HG02870 (cell line): ENCODE measurements around the gene MYBBP1A.

ENCODE experiments used
- ATAC-seq: cut with Tn5 transposase; IDR thresholded peaks from one replicate; pipeline ENCODE4 v1.9.1; 2021; ENCODE audit warnings: mild to moderate bottlenecking, moderate library complexity; ENCODE audit not compliant: unreplicated experiment

The MYBBP1A gene

DNA sequence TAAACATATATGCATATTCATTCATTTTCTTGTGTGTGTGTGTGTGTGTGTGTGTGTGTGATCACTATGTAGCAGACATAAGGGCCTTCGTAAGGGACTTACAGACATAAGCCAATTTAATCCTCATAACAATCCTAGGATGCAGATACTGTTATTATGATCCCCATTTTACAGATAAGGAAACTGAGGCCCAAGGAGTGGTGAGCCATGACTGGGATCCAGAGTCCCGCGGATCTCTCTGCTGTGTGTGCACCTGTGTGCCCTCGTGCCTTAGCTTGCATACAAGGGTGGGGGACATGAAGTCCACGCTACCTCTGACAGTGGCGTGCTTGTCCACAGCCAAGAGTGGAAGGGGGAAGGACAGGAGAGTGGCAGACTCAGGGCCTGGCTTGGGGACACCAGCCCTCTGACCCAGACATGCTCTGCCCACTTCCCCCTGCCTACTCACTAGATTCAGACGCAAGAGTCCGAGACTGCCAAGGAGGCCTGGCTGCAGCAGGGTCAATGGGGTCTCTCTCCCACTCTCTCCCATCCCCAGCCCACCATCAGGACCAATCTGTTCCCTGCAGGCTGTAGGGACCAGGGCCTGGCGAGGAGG, 19.4 kb upstream of the MYBBP1A start:
- ATAC-seq, result no peak

DNA sequence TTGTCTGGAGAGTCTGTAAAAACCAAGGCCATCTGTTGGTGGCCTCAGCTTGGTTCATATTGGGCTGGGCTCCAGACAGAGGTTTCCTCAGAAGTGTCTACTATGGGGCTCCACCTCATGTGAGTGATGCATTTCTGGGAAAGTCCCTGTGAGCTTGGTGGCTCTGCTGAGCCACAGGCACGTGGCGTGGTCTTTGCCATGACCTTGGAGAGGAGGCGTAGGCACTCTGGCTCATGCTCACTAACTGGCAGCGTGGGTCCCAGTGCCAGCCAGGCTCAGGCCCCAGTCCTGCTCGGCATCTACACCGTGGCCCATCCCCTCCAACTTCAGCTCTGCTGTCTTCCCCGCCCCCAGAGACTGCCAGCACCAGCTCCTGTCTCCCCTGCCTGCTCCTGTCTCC, 18.5 kb upstream of the MYBBP1A start:
- ATAC-seq, result no peak

DNA sequence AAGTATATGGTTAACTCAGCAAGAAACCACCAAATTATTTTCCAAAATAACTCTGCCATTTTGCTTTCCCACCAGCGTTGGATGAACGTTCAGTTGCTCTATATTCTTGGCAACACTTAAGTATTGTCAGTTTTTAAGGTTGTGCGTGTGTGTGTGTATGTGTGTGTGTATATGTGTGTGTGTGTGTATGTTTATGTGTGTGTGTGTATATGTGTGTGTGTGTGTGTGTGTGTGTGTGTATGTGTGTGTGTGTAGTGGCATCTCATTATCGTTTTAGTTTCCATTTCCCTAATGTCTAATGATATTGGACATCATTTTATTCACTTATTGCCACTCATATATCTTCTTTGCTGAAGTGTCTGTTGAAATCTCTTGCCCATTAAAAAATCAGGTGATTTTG, 17.9 kb upstream of the MYBBP1A start:
- ATAC-seq, result no peak

DNA sequence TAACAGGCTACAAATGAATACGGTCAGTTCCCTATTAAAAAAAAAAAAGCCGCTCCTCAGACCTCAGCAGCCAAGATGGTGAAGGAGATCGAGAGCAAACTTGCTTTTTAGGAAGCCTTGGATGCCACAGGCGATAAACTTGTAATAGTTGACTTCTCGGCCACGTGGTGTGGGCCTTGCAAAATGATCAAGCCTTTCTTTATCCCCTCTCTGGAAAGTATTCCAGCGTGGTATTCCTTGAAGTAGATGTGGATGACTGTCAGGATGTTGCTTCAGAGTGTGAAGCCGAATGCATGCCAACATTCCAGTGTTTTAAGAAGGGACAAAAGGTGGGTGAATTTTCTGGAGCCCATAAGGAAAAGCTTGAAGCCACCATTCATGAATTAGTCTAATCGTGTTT, 16.9 kb upstream of the MYBBP1A start:
- ATAC-seq, result no peak

DNA sequence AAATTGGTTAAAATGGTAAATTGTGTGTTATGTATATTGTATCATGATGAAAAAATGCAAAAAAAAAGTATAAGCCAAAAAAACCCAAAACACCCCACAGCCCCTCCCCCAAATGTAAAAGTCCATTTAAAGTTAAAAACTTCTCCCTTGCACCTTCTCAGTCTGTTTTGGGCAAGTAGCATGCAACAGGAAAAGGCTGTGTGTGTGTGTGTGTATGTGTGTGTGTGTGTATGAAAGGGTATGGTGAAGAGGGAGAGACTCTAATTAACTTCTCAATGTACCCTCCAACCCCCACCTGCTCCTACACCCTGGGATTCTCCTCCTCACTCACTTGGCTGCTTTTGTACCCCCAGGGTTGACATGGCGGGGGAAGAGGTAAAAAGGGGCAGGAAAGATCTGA, 14.4 kb upstream of the MYBBP1A start:
- ATAC-seq, result no peak

DNA sequence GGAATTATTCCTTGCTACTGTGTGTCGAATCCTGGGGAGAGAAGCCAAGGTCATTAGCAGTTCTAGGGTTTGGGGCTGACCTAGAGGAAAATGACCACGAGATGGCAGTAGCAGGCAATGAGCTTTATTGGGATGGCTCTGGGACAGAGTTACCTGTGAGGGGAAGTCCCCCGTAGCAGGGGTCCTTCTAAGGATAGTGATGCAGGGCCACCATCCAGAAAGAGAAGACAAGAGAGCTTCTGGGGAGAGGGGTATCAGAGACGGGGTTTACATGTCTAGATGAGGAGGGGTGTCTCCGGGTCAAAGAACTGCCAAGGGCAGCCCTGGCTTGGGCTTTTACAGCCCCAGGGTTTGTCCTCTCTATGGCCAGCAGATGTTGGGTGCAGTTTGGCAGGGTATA, 11.6 kb upstream of the MYBBP1A start:
- ATAC-seq, result no peak

DNA sequence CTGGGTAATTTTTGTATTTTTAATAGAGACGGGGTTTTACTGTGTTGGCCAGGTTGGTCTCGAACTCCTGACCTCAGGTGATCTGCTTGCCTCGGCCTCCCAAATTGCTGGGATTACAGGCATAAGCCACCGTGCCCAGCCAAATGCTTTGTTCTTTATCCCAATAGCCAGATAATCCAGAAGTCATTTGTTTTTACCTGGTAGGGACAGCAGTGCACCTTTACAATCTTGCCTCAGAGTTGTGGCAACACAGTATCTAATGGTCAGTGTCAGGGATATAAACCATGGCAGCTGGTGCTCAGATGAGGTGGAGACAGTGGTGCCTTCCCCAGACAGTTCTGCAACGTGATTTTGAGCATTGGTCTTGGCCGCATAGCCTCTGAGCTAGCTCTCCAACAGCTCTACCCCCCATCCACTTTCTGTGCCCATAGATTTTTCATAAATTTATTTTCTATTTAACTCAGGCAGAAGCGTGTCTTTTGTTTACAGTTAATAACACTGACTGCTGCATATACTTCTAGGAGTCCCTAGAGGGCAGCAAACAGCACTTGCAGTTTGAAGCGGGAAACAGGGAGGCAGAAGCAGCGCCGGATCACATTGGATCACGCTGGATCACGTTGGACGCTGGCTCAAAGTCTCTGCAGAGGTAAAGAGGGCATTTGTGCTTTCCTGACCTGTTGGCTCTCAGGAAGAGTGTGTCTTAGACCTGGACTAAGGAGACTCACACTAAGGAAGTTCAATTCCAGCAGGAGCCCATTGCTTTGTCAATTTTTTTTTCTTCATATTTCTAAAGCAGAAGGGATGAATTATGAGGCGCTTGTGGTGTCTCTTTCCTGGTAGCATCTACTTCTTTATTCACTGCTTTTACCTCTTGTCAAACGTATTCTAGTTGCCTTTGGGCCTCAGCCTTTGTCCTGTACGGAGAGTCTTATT, 10.3 kb upstream of the MYBBP1A start:
- no peak for ATAC-seq

DNA sequence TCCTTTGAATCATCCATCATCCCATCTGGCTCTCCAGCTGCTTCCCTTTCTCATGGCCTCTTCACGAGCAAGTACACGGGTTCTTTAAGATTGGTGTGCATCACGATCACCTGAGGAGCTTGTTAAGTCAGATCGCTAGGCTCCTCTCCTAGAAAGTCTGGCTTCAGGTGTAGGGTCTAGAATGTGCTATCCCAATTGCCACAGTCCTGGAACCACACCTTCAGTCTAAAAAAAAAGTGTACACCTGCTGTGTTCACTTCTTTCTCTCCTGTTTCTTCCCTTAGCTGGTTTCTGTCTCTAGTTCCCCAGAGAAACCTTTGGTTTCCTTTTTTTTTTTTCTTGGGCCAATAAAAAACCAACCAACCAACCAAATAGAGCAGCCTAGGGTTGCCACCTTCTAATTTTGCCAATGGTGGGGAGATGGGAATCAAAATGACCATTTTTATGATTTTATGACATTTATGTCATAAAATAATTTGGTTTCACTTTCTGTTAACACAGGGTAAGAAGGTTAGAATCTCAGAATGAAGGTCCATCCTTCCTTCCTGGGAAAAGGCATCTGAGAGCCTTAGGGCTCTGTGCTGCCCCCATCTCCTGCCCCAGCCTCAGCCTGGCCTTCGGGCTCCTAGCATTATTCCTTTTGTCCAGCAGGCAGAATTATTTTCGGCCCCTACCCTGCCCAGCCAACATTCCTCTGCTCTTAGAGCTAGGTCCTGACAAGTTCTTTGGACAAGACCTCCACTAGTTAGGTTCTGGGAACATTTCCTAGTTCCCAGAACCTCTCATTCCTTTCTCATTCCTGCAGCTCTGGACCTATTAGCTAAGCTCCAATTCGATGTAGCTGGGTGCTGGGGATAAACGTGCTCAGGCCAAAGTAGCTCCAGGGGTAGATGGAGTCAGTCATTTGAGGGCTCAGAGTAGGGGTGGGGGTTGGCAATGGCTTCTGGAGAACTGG, 7.1 kb upstream of the MYBBP1A start:
- ATAC-seq, result no peak

DNA sequence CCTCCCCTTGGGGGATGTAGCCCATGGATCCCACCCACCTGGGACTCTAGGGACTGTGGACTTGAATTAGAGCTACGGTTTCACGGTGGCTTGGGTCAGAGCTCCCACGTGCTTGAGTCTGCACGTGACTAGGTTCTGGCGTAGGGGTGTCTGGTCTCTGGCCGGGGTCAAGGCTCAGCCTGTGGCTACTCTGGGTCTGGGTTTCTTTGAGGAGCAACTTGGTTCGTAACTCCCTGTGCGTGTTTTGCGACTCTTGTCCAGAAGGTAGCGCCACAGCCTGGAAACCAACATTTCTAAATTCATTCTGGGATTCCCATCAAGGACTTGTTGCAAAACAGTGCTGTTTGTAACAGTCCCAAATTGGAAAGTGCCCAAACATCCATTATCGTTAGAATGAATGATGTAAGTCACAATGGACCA, 5.7 kb upstream of the MYBBP1A start:
- no peak for ATAC-seq

DNA sequence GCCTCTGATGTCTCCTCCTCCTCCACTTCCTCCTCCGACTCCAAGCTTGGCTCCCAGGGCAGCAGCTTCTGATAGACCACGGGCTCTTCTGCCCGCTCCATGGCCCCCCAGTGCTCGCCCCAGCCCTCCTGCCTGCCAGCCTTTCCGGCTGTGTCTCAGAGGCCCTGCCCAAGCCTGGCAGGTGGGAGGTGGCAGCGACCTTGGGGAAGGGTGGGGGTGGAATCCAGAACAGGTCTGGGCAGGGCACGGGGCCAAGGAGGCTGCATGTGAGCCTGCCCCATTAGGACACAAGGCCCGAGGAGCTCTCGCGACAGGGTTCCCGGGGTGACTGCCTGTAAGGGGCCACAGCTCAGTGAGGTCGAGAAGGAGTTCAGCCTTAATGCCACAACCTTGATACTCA, 5.2 kb upstream of the MYBBP1A start, which contains the start of gene GGT6:
Gene GGT6, minus strand, starts transcription at position 157 of the 400 bp plus-strand sequence. Its CDS starts 56 bp downstream, at position 101.
- no peak for ATAC-seq

DNA sequence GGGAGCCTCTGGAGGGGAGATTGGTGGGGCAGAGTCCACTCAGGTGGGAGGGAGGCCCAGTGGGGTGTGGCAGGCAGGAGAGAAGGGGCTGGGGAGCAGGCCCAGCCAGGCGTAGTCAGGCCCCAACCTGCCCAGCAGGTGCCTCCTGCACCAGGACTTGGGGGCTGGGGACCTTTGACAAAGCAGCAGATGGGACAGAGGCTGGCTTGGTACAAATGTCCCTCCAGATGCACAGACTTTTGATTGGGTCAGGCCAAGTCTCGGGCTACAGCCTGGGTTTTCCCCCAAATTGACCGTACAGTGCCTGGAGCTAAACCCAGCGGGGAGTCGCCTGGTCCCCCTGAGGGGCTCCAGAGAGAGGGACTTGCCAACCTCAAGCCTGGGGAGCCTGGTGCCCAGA, 4.8 kb upstream of the MYBBP1A start:
- ATAC-seq, result no peak

DNA sequence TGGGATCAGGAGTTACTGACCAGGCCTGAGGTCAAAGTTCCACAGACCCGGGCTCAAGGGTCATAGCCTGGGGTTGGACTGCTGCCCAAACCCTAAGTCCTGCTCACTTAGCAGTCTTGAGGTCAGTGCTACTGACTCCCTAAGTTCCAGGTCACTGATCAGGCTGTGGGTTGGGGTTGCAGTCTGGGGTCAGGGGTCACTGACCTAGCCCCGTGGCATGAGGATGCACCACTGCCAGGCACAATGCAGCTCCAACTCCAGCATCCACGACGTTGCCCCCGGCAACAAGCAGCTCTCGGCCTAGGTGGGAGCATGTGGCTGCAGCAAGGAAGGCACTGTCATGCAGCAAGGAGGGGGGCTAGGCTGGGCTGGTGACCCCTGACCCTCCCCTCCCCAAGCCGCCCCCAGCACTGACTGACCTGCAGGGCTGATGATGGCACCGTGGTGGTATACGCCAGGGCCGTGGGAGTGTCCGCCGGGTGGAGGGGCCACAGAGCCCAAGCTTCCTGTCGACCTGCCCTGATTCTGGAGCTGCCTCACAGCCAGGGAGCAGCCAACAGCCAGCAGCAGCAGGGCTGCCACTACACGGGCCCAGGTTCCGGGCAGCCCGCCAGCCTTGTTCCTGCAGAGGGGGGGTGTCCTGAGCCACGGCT, 4.1 kb upstream of the MYBBP1A start:
- ATAC-seq, result no peak

DNA sequence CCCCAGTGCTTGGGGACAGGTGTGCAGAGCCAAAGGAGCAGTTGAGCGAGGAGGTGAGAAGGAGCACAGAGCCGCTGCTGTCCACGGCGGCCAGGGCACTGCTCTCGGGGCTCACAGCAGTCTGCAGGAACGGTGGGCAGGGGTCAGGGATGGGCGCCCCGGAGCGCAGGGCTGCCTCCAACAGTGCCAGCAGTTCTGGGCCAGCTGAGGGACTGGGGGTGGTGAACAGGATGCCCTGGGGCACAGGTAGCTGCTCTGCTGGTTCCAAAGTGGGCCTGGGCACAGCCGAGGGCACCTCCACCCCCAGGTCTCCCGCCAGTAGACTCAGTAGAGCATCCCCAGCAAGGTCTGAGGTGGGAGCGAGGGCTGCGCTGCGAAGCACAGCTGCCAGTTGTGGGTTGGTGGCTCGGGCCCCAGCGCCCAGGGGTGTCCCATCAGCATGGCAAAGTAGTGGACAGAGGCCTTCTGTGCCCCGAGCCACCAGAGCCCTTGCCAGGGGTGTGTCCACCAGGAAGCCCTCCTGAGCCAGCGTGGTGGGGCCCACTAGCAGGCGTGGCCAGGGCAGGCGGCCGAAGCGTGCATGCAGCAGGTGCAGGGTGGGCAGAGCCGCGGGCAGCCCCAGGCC, 3.3 kb upstream of the MYBBP1A start:
- ATAC-seq, result no peak

DNA sequence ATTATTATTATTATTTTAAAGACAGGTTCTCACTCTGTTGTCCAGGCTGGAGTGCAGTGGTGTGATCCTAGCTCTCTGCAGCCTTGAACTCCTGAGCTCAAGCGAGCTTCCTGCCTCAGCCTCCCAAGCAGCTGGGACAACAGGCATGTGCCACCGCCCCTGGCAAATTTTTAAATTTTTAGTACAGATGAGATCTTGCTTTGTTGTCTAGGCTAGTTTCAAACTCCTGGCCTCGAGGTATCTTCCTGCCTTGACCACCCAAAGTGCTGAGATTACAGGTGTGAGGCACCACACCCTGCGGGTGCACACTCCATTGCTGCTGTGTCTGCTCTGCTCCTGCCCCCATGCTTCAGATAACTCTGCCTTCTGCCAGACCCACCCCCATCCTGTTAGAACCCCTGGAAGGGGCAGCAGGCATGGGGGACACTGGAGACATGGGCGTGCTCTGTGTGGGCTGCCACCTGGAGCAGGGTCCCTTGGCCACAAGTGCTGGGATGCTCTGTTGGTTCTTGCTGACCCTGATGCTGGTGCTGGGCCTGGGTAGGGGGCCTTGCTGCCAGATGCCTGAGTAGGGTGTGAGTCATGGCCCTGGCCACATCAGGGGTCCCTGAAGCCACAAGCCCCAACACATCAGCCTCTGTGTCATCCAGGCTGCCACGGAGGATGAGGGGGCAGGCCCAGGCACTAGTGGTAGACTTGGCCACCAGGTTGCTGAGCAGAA, 2.6 kb upstream of the MYBBP1A start:
- no peak for ATAC-seq

DNA sequence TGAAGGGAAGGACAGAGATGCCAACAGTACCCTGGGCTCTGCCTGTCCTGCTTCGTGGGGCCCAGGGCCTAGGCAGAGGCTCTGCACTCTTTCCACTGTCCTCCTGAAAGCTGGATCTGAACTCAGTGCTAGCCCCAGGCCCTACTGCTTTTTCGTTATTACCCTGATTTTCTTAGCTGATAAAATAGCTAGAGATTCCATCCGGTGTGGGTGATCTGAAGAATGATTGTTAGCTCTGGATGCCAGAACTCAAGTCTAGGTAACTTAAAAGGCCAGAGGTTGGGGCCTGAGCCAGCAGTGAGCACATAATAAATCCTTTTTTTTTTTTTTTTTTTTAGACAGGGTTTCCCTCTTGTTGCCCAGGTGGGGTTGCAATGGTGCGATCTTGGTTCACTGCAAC, 1.8 kb upstream of the MYBBP1A start:
- ATAC-seq, result no peak

DNA sequence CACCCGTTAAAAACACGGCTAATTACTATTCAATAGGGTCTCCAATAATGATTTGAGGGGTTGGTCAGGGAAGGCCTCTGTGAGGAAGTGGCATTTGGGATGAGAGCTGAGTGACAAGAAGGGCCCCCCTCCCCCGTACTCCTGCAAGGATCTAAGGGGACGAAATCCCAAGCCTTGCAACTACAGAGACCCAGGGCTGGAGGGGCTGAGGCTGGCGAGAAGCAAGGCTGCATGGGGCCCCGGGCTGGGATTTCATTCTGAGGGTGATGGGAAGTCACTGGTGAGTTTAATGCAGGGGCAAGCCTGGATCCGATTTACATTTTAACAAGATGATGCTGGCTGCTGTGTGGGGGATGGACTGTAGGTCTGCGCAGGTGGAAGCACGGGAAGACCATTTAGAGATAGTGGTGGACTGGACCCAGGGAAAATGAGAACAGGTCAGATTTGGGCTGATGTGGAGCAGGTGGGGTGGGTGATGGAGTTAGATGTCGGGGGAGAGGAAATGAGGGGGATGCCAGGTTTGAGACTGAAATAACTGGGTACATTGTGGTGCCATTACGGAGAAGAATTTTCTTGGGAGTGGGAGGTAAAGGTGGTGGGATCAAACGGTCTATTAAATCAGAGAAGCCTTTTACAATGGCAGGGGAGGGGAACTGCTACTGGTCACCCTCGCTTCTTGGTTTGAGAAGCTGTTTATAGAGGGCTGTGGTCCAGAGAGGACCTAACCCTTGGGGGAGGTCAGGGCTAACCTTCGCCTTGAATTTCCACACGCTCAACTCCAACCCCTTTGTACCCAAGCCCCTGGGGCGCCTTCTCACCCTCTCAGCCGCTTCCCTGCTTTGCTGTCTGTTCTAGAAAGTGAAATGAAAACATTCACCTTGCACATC, 932 bp upstream of the MYBBP1A start:
- ATAC-seq, result no peak

DNA sequence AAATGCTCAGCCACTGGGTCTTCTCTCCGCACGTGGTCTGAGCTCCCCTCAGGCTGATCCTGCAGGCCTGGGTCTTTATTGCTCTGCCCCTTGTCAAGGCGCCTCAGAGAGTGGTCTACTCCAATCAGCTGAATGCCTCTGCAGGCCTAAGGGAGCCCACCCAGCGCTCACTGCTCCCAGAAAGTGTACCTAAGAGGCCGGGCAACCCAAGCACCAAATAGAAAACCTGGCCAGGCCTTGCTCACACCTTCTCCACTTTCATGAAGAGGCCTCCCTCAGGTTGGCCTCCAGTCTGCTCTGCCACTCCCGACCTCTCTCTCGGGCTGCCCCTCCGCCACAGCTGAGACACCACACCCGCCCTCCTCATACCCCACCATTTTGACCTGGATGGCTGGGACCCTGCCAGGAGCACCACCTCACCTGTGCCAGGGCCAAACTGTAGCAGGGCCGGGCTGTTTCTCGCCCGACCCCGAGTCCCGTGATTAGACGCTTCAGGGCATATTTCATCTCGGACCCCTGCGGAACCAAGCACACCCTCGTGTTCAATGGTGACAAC, 665 bp downstream of the MYBBP1A start:
- ATAC-seq, result no peak

DNA sequence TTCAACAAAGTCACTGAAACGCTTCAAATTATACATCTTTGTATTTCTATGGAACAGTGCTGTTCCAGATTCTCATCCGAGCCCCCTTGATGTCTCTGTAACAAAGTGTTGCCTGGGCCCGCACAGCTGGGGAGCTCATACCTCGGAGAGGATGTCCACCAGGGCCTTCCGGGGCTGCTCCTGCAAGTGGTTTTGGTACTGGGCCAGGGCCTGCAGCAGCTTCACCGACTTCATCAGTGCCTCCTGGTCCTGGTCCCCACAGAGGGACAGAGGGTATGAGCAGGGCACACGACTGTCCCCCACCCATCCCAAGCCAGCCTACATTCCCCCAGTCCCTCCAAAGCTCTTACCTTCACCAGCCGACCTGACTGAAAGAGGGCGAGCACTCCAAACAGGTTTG, 1.5 kb downstream of the MYBBP1A start:
- no peak for ATAC-seq
